Measurements from ENCODE around the gene CD59.

DNA sequence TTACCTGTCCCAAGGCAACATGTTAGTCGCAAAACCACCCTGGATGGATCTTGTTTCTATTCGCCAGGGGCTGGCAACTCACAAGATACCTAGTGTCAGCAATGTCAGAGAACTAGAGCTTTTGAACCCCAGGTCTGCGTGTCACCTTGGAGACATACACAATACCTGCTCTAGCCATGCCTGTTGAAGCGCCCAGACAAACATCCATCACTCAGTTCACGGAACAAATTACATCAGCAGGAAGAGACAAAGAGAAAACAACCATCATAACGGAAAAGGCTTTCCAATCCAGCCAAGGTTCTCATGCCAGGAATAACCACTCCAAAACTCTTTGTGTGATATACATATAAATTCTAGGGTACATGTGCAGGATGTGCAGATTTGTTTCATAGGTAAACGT lies 2.2 kb downstream of the CD59 start:
- TF ChIP-seq, protein P1, sequence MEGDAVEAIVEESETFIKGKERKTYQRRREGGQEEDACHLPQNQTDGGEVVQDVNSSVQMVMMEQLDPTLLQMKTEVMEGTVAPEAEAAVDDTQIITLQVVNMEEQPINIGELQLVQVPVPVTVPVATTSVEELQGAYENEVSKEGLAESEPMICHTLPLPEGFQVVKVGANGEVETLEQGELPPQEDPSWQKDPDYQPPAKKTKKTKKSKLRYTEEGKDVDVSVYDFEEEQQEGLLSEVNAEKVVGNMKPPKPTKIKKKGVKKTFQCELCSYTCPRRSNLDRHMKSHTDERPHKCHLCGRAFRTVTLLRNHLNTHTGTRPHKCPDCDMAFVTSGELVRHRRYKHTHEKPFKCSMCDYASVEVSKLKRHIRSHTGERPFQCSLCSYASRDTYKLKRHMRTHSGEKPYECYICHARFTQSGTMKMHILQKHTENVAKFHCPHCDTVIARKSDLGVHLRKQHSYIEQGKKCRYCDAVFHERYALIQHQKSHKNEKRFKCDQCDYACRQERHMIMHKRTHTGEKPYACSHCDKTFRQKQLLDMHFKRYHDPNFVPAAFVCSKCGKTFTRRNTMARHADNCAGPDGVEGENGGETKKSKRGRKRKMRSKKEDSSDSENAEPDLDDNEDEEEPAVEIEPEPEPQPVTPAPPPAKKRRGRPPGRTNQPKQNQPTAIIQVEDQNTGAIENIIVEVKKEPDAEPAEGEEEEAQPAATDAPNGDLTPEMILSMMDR (conservative IDR thresholded peaks at IDR 0.05; ENCODE audit: low read length) = no peak
- no peak for TF ChIP-seq EZH2phosphoT487 (IDR thresholded peaks at IDR 0.05; ENCODE audit: borderline replicate concordance)

Measured in Loucy (cell line).